Hepatocyte (in vitro differentiated cells): ENCODE results near the gene MBD3L1. TPM values are rescaled to one million over a fixed set of nuclear protein-coding genes. Genes with fewer than 3 reads are reported as not detected.

Experiments
- DNase-seq: peaks from one replicate; pipeline ENCODE4 v3.0.0-alpha.2; 2016; ENCODE audit warnings: low spot score
- H2AFZ ChIP-seq: fragments of 200-600 bp; sonication (generic); 2 replicates; pipeline ENCODE4 v1.6.0; 2016; ENCODE audit warnings: antibody characterized with exemption, mild to moderate bottlenecking
- H3K27ac ChIP-seq: fragments of 200-600 bp; sonication (generic); 2 replicates; pipeline ENCODE4 v1.5.1; 2016; ENCODE audit warnings: mild to moderate bottlenecking
- H3K27me3 ChIP-seq: fragments of 200-600 bp; sonication (generic); 2 replicates; pipeline ENCODE4 v1.6.1; 2016
- H3K36me3 ChIP-seq: fragments of 200-600 bp; sonication (generic); replicated peaks from 2 replicates; pipeline ENCODE4 v1.5.1; 2016; ENCODE audit warnings: low read depth; ENCODE audit not compliant: insufficient read depth
- H3K4me1 ChIP-seq: fragments of 200-600 bp; sonication (generic); 2 replicates; pipeline ENCODE4 v1.5.1; 2016; ENCODE audit warnings: mild to moderate bottlenecking, moderate library complexity; ENCODE audit not compliant: insufficient read depth
- H3K4me2 ChIP-seq: fragments of 200-600 bp; sonication (generic); 2 replicates; pipeline ENCODE4 v1.6.0; 2016
- H3K4me3 ChIP-seq: fragments of 200-600 bp; sonication (generic); 2 replicates; pipeline ENCODE4 v1.5.1; 2016; ENCODE audit warnings: mild to moderate bottlenecking
- H3K79me2 ChIP-seq: fragments of 200-600 bp; sonication (generic); 2 replicates; pipeline ENCODE4 v1.6.0; 2017; ENCODE audit warnings: mild to moderate bottlenecking
- H3K9me2 ChIP-seq: fragments of 200-600 bp; sonication (generic); replicated peaks from 2 replicates; pipeline ENCODE4 v1.6.0; 2017; ENCODE audit warnings: mild to moderate bottlenecking; ENCODE audit not compliant: insufficient read depth
- H3K9me3 ChIP-seq: fragments of 200-600 bp; sonication (generic); 2 replicates; pipeline ENCODE4 v1.5.1; 2016; ENCODE audit warnings: low read depth, mild to moderate bottlenecking
- H4K20me1 ChIP-seq: fragments of 200-600 bp; sonication (generic); 2 replicates; pipeline ENCODE4 v1.6.0; 2016; ENCODE audit warnings: mild to moderate bottlenecking; ENCODE audit not compliant: insufficient read depth, poor library complexity, severe bottlenecking
- EZH2 ChIP-seq: fragments of 200-600 bp; sonication (generic); IDR thresholded peaks from 2 replicates; pipeline ENCODE4 v1.6.1; 2016; ENCODE audit warnings: antibody characterized with exemption, mild to moderate bottlenecking, borderline replicate concordance
- EZH2phosphoT487 ChIP-seq: fragments of 200-600 bp; sonication (generic); IDR thresholded peaks from one replicate; pipeline ENCODE4 v1.6.1; 2018; ENCODE audit warnings: antibody characterized with exemption, mild to moderate bottlenecking, low read depth, moderate library complexity; ENCODE audit not compliant: unreplicated experiment, severe bottlenecking
- WGBS: methylation state at CpG from one replicate; pipeline ENCODE4 v1.1.6; 2016; ENCODE audit warnings: low lambda C conversion rate; ENCODE audit errors: missing lambda C conversion rate; 5-methylcytosine and 5-hydroxymethylcytosine counted together
- polyA plus RNA-seq: library from polyadenylated mRNA; unstranded; fragments of >200 nt; fragmentation: Nextera tagmentation; extraction: Ambion mirVana; gene quantifications from 2 replicates; pipeline ENCODE4 v1.2.1, GENCODE V29; 2016
- total RNA-seq: library from RNA; depleted of rRNA; stranded (reverse); fragments of >200 nt; gene quantifications from 2 replicates; pipeline ENCODE4 v1.2.3, GENCODE V29; 2014
- TF ChIP-seq, protein P1 (sequence below): fragments of 200-600 bp; sonication (generic); IDR thresholded peaks from 2 replicates; pipeline ENCODE4 v1.5.1; 2016; ENCODE audit warnings: antibody characterized with exemption, mild to moderate bottlenecking; ENCODE audit not compliant: poor library complexity

MBD3L1 gene
- total and polyA plus RNA-seq, 2 experiments from 2014 or later = not detected

DNA sequence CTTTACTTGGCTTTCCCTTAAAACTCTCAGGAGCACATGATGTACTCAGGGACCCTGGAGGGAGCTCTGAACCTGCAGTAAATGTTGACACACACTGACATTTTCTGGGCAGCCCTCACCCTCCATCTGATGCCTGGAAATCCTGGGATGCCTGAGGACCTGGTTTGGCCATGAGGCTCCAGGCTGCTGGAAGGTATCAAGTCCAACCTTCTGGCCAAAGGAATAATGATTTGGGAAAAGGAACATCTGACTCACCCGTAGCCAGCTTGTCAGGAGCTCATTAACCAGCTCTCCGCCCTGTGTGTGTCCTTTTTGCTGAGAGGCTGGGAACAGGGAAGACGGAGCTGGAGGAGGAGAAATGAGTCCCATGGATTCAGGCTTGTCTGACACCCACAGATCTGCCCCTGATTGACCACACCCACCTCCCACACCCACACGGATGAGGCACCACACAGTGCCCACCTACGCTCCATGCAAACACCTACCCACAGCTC is 10.4 kb upstream of the MBD3L1 start:
- no peak for TF ChIP-seq EZH2phosphoT487
- TF ChIP-seq, protein P1, sequence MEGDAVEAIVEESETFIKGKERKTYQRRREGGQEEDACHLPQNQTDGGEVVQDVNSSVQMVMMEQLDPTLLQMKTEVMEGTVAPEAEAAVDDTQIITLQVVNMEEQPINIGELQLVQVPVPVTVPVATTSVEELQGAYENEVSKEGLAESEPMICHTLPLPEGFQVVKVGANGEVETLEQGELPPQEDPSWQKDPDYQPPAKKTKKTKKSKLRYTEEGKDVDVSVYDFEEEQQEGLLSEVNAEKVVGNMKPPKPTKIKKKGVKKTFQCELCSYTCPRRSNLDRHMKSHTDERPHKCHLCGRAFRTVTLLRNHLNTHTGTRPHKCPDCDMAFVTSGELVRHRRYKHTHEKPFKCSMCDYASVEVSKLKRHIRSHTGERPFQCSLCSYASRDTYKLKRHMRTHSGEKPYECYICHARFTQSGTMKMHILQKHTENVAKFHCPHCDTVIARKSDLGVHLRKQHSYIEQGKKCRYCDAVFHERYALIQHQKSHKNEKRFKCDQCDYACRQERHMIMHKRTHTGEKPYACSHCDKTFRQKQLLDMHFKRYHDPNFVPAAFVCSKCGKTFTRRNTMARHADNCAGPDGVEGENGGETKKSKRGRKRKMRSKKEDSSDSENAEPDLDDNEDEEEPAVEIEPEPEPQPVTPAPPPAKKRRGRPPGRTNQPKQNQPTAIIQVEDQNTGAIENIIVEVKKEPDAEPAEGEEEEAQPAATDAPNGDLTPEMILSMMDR = no peak
- no peaks in the 10 kb centered on the region for H3K9me2 ChIP-seq
- peaks cover 6% of the 10 kb centered on the region for H3K9me3 ChIP-seq
- no peak for DNase-seq
- no peaks in the 10 kb centered on the region for H3K27me3 ChIP-seq
- no peaks in the 10 kb centered on the region for H4K20me1 ChIP-seq
- no peaks in the 10 kb centered on the region for H3K4me1 ChIP-seq
- H3K4me2 ChIP-seq = no peak overlapping the region
- WGBS = 88% methylated on average over 5 of the region's 5 CpGs
- no peaks in the 10 kb centered on the region for H3K79me2 ChIP-seq
- H3K4me3 ChIP-seq = no peak overlapping the region
- H3K36me3 ChIP-seq = no peaks in the 10 kb centered on the region
- no peak overlapping the region for H3K27ac ChIP-seq
- no peak overlapping the region for H2AFZ ChIP-seq

DNA sequence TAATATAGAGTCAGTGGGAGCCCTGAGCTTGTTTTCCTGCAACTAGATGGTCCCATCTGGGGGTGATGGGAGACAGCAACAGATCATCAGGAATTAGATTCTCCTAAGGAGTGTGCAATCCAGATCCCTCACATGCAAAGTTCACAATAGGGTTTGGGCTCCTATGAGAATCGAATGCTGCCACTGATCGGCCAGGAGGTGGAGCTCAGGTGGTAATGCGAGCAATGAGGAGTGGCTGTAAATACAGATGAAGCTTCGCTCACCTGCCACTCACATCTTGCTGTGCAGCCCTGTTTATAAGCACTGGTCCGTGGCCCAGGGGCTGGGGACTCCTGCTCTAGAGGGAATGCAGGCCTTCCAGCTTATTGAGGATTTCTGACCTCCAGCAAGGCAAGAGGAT is 5.8 kb upstream of the MBD3L1 start:
- Histone ChIP-seq H4K20me1 (no peaks in the 10 kb centered on the region), H3K9me2 (no peaks in the 10 kb centered on the region), H2AFZ (no peak overlapping the region), H3K27me3 (no peaks in the 10 kb centered on the region), H3K4me2 (no peak overlapping the region), H3K4me3 (no peak overlapping the region), H3K9me3 (no peaks in the 10 kb centered on the region), H3K36me3 (no peaks in the 10 kb centered on the region), H3K27ac (no peak overlapping the region), H3K79me2 (peaks cover 7% of the 10 kb centered on the region), H3K4me1 (peaks cover 3% of the 10 kb centered on the region)
- TF ChIP-seq, protein P1 = no peak
- no peak for DNase-seq
- WGBS = 93% methylated on average over 5 of the region's 5 CpGs

DNA sequence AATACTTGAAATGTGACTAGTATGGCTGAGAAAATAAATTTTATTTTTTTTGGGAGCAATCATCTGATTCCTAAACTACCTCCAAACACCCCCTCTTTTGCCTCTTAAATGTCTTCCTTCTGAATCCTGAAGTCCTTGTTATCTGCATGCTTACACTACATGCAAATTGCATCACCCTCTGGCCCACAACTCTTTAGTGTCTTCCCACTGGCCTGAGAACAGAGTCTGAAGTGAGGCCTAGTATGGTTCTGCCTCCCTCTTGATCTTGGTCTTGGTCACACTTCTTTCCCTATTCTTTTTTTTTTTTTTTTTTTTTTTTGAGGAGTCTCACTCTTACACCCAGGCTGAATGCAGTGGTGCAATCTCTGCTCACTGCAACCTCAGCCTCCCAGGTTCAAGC is 4.9 kb upstream of the MBD3L1 start:
- Histone ChIP-seq H2AFZ (no peak overlapping the region), H3K36me3 (no peaks in the 10 kb centered on the region), H3K4me2 (no peak overlapping the region), H3K4me1 (peaks cover 3% of the 10 kb centered on the region), H3K27ac (no peak overlapping the region), H3K9me2 (no peaks in the 10 kb centered on the region), H4K20me1 (no peaks in the 10 kb centered on the region), H3K79me2 (peaks cover 7% of the 10 kb centered on the region), H3K4me3 (no peak overlapping the region), H3K9me3 (no peaks in the 10 kb centered on the region), H3K27me3 (no peaks in the 10 kb centered on the region)
- no peak for DNase-seq
- TF ChIP-seq EZH2phosphoT487 (no peak), EZH2 (no peak)
- TF ChIP-seq, protein P1 = no peak

DNA sequence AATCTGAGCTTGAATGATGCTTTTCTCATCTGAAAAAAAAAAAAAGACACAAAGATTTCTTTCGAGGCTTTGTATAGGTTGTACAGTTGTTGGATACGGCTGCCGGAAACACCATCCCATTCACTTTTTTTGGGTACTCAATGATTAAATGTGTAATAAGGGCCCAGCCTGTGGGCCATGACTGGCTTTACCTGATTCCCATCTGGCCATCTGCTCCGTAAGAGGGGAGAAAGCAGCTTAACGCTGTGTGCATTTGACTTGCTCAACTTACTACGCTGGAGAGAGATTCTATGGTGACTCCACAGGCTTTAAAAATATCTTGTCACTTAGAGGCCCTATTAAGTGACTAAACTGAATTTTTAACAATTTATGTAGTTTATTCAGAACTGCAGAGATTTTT is 804 bp upstream of the MBD3L1 start:
- Histone ChIP-seq H3K79me2 (peaks cover 7% of the 10 kb centered on the region), H3K4me2 (peak overlapping the region; percentile 87), H2AFZ (peak overlapping the region; percentile 83), H3K4me1 (peaks cover 3% of the 10 kb centered on the region), H3K9me3 (no peaks in the 10 kb centered on the region), H3K27ac (peak overlapping the region; percentile 99), H3K36me3 (no peaks in the 10 kb centered on the region), H3K9me2 (no peaks in the 10 kb centered on the region), H3K27me3 (no peaks in the 10 kb centered on the region), H3K4me3 (peak overlapping the region; percentile 83), H4K20me1 (no peaks in the 10 kb centered on the region)
- no peak for DNase-seq
- 79% methylated on average over 6 of the region's 6 CpGs for WGBS
- TF ChIP-seq, protein P1 = no peak
- TF ChIP-seq EZH2 (no peak), EZH2phosphoT487 (no peak)
